Activated T-helper 2 cell treated with anti-CD3 and anti-CD28 coated beads, Interferon-gamma antibody, Interleukin-2, Interleukin-4, amounts not matched to agents 10 μg/mL and 5 μg/mL and 100 μg/mL, durations not matched to agents 14 hours and 24 hours and 36 hours (primary cell): ENCODE measurements around the gene DDAH1. TPM values are rescaled to one million over a fixed set of nuclear protein-coding genes. Genes with fewer than 3 reads are reported as not detected.

Experiments used
- DNase-seq: peaks from one replicate; pipeline ENCODE4 v3.0.0; 2021; ENCODE audit warnings: low spot score
- H3K27ac Mint-ChIP-seq: one replicate; pipeline ENCODE4 v1.8.0; 2021; ENCODE audit warnings: mixed read lengths
- H3K27me3 Mint-ChIP-seq: one replicate; pipeline ENCODE4 v1.8.0; 2021; ENCODE audit warnings: low read depth, mixed read lengths
- H3K36me3 Mint-ChIP-seq: one replicate; pipeline ENCODE4 v1.8.0; 2021; ENCODE audit warnings: low read depth, mixed read lengths
- H3K4me1 Mint-ChIP-seq: one replicate; pipeline ENCODE4 v1.8.0; 2021; ENCODE audit warnings: low read depth, mixed read lengths
- H3K4me3 Mint-ChIP-seq: one replicate; pipeline ENCODE4 v1.8.0; 2021; ENCODE audit warnings: low read depth, mild to moderate bottlenecking, moderate library complexity, mixed read lengths
- H3K9me3 Mint-ChIP-seq: one replicate; pipeline ENCODE4 v1.8.0; 2021; ENCODE audit warnings: mixed read lengths
- intact Hi-C: fragments of 100-400 bp; cut with micrococcal nuclease; formaldehyde crosslinking; loops from one replicate; pipeline ENCODE4 v1.15.1; 2023
- total RNA-seq: library from RNA; stranded (reverse); gene quantifications from 2 replicates; pipeline ENCODE4 v1.2.3, GENCODE V29; 2022

DDAH1 gene
- total RNA-seq, 1 donor from 2014 or later = not detected

DNA sequence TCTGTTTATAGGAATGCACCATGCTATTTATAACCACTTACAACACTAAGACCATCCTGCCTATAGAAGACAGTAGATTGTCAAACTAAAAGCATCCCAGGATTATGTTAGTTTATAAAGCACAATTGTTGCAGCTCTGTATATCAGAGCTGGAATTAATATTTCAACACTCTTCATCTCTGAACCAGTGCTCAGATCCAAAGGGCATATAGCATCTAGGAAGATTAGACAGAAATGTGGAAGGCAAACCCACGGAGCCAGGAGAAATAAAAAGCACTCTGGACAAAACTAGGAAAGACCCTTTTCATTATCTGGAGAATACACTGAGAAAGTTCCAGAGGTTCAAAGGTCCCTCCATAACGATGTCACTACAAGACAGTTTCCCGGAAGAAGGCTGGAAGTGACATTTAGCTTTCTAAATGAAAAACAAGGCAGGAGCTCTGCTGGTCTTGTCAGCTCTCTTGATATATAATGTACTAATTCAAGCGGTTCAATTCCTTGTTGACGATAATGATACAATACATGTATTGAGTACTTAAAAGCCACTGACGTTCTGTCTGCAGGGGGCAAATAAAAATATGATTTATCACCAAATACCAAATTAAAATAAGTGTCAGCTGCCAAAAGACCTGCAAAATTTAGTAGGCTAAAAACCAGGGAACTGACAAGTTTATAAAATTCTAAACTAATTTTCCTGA lies 96.7 kb downstream of the DDAH1 start:
- Mint-ChIP-seq H3K27me3 (peaks cover 18% of the 10 kb centered on the region), H3K9me3 (no peaks in the 10 kb centered on the region)
- DNase-seq = no peak

GRCh38 chr1:85366391-85367170 lies 98.4 kb downstream of the DDAH1 start:
- no peak for DNase-seq
- Mint-ChIP-seq H3K4me3 (no peak overlapping the region), H3K4me1 (no peaks in the 10 kb centered on the region), H3K36me3 (no peaks in the 10 kb centered on the region), H3K27me3 (peaks cover 25% of the 10 kb centered on the region), H3K27ac (no peak overlapping the region), H3K9me3 (no peaks in the 10 kb centered on the region)
- intact Hi-C loops = no loop called here

More for the DNA sequence above, 96.7 kb downstream of the DDAH1 start:
- intact Hi-C loops = no loop called here
- no peak overlapping the region for H3K27ac Mint-ChIP-seq
- H3K4me3 Mint-ChIP-seq = no peak overlapping the region
- no peaks in the 10 kb centered on the region for H3K36me3 Mint-ChIP-seq
- no peaks in the 10 kb centered on the region for H3K4me1 Mint-ChIP-seq

DNA sequence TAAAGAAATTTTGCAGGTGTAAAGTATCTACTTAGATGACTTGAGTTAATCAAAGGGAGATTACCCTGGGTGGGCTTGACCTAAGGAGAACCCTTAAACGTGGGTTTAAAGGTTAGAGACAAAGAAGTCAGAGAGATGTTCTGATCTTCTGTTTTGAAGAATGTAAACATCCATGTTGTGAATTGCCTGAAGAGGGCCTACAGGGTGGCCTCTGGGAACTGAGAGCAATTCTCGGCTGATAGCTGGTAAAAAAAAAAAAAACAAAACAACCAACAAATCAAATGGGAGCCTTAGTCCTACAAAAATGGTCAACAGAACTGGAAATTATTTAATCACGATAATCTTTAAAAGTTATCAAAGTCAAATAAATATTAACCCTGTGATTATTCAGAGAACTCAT lies 99.1 kb downstream of the DDAH1 start:
- no peak for DNase-seq
- Mint-ChIP-seq H3K9me3 (no peaks in the 10 kb centered on the region), H3K4me3 (no peak overlapping the region), H3K27ac (no peak overlapping the region), H3K36me3 (no peaks in the 10 kb centered on the region), H3K4me1 (no peaks in the 10 kb centered on the region), H3K27me3 (peaks cover 27% of the 10 kb centered on the region)
- intact Hi-C loops = no loop called here

DNA sequence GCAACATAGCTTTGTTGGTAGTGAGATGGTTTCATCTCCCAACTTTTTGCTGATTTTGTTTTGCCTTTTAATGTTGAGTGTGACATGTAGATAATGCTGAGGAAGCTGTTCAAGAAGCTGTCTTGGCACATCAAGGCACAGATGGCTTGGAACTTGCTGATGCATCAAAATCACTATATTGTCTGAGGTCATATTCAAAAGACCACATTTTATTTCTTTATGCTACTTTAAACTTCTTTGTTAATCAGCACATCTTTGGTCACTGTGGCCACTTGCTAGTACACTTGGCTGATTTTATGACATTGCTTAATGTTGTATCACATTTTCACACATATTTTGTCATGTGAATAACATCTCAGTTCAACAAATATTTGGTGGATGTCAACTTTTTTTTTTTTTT lies 101.4 kb downstream of the DDAH1 start:
- H3K27ac Mint-ChIP-seq = no peak overlapping the region
- H3K4me1 Mint-ChIP-seq = no peaks in the 10 kb centered on the region
- intact Hi-C loops = no loop called here
- H3K36me3 Mint-ChIP-seq = no peaks in the 10 kb centered on the region
- no peak overlapping the region for H3K4me3 Mint-ChIP-seq
- no peaks in the 10 kb centered on the region for H3K9me3 Mint-ChIP-seq
- peaks cover 18% of the 10 kb centered on the region for H3K27me3 Mint-ChIP-seq
- no peak for DNase-seq

- no peak for DNase-seq
- Mint-ChIP-seq H3K27me3 (peaks cover 18% of the 10 kb centered on the region), H3K9me3 (no peaks in the 10 kb centered on the region), H3K36me3 (no peaks in the 10 kb centered on the region), H3K27ac (no peak overlapping the region), H3K4me1 (no peaks in the 10 kb centered on the region), H3K4me3 (no peak overlapping the region)
- intact Hi-C loops = no loop called here
These were observed 101.9 kb downstream of the DDAH1 start for GRCh38 chr1:85363092-85363491.

- Mint-ChIP-seq H3K9me3 (no peaks in the 10 kb centered on the region), H3K4me1 (no peaks in the 10 kb centered on the region), H3K27me3 (peaks cover 13% of the 10 kb centered on the region), H3K4me3 (no peak overlapping the region), H3K36me3 (no peaks in the 10 kb centered on the region), H3K27ac (no peak overlapping the region)
- intact Hi-C loops = no loop called here
- no peak for DNase-seq
These were observed 103.2 kb downstream of the DDAH1 start for GRCh38 chr1:85361606-85362296.

DNA sequence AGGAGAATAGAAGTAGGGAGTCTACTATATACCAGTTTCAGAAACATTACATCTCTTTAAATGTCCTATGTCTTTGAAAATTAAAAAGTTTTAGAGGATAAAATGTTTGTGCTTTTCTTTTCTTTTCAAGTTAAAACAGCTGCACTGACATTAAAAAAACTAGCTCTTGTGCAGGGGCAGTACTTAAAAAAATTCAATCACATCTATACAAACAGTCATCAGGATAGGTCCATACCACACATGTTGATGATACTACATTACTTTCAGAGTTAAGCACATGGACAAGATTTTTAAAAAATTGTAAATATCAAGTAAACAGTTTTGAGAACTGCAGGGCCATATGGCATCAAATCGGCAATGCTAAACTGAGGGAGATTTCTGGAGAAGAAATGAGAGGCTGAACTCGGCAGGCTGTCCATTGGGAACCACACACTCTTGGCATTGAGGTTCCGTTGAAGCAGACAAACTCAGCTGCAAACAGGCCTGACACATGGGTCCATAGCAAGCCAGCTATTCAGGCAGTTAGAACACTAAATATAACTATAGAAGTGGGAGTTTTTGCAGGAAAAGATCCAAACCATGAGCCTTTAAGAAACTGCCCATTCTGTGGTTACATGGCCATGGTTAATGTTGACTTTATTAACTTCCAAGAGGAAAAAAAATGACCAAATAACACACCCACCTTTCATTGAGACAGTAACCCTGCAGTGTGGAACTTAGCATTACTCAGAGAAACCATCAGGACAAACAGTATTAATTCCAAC lies 104.0 kb downstream of the DDAH1 start:
- DNase-seq = no peak
- no peaks in the 10 kb centered on the region for H3K4me1 Mint-ChIP-seq
- intact Hi-C loops = no loop called here
- no peak overlapping the region for H3K4me3 Mint-ChIP-seq
- H3K27ac Mint-ChIP-seq = no peak overlapping the region
- no peaks in the 10 kb centered on the region for H3K36me3 Mint-ChIP-seq
- H3K9me3 Mint-ChIP-seq = no peaks in the 10 kb centered on the region
- H3K27me3 Mint-ChIP-seq = peaks cover 13% of the 10 kb centered on the region

DNA sequence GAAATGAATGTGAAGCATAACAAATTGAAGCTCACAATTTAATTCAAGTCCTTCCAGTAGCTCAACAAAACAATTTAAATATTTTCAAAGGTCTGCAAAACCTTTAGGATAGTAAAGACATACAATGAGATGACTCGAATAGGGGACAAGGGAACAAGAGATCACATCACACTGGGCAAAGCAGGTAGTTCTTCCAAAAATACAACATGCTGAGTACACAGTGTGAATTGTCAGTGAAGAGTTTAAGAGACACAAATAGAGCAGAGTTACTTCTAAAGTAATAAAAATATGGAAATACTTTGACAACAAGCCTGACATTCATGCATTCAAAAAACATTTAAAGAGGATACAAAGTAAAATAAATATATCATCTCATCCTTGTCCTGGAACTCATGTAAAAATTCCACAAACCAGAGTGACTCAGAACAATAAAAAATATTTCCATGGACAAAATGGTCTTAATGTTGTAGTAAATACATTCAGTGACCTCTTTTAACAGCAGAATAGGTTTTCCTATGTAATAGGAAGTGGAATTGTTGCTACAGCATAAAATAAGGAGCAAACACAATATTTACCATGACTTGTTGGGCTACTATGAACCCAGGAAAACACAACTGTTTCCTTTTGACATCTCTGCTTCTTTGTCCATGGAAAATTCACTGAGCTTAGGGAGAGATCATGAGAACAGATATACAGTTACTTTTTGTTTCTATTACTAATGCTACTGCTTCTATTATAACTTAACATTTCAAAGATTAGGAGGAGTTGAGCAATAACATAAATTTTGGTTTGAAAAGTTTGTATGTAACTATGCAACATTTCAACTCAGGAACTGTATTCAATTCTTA lies 104.9 kb downstream of the DDAH1 start:
- Mint-ChIP-seq H3K36me3 (no peaks in the 10 kb centered on the region), H3K4me1 (no peaks in the 10 kb centered on the region), H3K27me3 (peaks cover 14% of the 10 kb centered on the region), H3K4me3 (no peak overlapping the region), H3K27ac (no peak overlapping the region), H3K9me3 (no peaks in the 10 kb centered on the region)
- no peak for DNase-seq
- intact Hi-C loops = no loop called here

- DNase-seq = no peak
- H3K27ac Mint-ChIP-seq = no peak overlapping the region
- no peaks in the 10 kb centered on the region for H3K4me1 Mint-ChIP-seq
- H3K36me3 Mint-ChIP-seq = no peaks in the 10 kb centered on the region
- peaks cover 17% of the 10 kb centered on the region for H3K27me3 Mint-ChIP-seq
- no peaks in the 10 kb centered on the region for H3K9me3 Mint-ChIP-seq
- no peak overlapping the region for H3K4me3 Mint-ChIP-seq
- intact Hi-C loops = no loop called here
These were observed 106.1 kb downstream of the DDAH1 start for GRCh38 chr1:85358702-85359438.

DNA sequence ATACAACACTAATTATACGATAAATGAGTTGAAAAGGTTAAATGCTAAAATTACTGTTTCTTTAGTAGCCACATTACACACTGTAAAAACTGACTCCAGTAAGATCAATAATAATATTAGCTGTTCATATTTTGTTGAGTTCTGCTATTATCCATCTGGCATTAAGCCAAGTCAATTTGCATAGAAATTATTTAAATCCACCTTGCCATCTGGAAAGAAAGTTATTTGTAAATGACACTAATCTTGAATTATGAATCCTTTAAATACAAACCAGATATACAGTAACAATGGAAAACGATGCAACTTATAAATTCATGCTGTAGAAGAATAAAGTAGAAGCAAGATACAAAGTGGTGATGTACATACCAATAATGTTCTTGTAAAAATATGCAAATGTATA lies 107.1 kb downstream of the DDAH1 start:
- DNase-seq = no peak
- intact Hi-C loops = no loop called here
- Mint-ChIP-seq H3K36me3 (no peaks in the 10 kb centered on the region), H3K4me3 (no peak overlapping the region), H3K9me3 (no peaks in the 10 kb centered on the region), H3K27me3 (peaks cover 20% of the 10 kb centered on the region), H3K4me1 (no peaks in the 10 kb centered on the region), H3K27ac (no peak overlapping the region)

- H3K27ac Mint-ChIP-seq = no peak overlapping the region
- no peaks in the 10 kb centered on the region for H3K9me3 Mint-ChIP-seq
- H3K27me3 Mint-ChIP-seq = peaks cover 12% of the 10 kb centered on the region
- DNase-seq = no peak
- no peaks in the 10 kb centered on the region for H3K4me1 Mint-ChIP-seq
- no peak overlapping the region for H3K4me3 Mint-ChIP-seq
- no peaks in the 10 kb centered on the region for H3K36me3 Mint-ChIP-seq
- intact Hi-C loops = no loop called here
These were observed 108.8 kb downstream of the DDAH1 start for GRCh38 chr1:85356130-85356529.
